ENCODE results near the gene PHLDA2.
"Not testable (repeated sequence)": the region's sequence is repeated elsewhere in the genome, so short reads cannot be mapped to it uniquely, and the experiment has no call there.

The PHLDA2 gene

GRCh38 chr11:2945031-2945756 is 16.0 kb upstream of the PHLDA2 start:
- DNase-seq (ENCODE audit: low read depth in 2 of 2) = no peak

DNA sequence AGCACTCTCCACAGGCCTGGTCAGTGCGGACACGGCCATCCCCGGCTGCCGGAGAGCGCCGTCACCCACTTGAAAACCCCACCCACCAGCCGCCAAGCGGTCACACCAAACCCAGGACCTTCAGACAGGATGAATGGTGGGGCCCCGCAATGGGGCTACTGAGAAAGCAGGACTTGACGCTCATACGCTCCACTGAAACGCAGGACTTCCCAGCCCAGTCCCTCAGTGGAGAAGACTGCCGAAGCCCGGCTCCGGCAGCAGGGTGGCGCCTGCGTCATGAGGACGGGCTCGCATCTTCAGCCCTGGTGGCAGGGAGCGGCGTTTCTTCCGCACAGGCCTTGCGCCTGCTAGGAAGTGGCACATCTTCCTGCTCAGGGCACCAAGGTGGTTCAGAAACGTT is 15.3 kb upstream of the PHLDA2 start:
- DNase-seq (ENCODE audit: low read depth in 2 of 2) = no peak

- no peak for DNase-seq (ENCODE audit: low read depth in 2 of 2)
Observed at GRCh38 chr11:2943711-2944118, 14.5 kb upstream of the PHLDA2 start.

- no peak for DNase-seq (ENCODE audit: low read depth in 2 of 2)
Observed at GRCh38 chr11:2942872-2943710, 13.9 kb upstream of the PHLDA2 start.

- no peak for DNase-seq (ENCODE audit: low read depth in 2 of 2)
Observed at GRCh38 chr11:2942447-2942846, 13.2 kb upstream of the PHLDA2 start.

DNA sequence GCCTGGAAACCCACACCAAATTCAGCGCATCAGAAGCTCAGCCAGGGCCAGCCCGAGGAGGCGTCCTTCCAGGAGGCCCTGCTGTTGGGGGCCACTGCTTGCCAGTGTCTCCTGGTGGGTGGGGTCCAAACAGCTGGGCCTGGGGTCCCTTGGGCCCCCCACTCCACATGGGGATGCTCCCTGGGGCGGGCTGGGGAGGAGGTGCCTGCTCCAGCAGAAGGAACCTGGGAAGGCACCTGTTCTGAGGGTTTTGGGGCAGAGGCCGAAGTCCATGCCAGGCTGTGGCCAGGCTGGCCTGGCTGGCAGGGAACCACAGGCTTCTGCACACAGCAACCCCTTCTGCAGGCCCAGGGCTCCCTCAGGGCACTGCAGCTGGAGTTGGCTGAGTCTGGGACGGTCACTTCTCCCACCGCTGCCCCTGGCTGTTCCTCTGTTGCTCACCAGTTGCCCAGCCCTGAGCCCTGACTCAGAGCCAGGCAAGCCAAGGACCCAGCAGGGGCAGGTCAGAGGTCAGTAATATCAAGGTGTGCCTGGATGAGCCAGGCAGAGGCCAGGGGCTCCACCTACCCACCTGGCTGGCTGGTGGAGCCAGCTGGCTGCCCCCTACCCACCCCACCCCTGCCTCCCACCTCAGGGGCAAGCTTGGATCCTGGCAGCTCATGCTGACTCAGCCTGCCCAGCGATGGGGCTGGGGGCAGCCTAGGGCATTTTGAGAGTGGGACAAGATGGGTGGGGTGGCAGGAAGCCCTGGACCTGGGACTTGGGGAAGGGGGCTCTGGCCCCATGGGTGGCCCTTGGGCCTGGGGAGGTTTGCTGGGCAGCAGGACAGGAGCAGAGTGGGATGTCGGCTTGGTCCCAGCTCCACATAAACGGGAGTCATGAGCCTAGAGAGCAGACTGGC is 12.0 kb upstream of the PHLDA2 start:
- no peak for DNase-seq (ENCODE audit: low read depth in 2 of 2)

DNA sequence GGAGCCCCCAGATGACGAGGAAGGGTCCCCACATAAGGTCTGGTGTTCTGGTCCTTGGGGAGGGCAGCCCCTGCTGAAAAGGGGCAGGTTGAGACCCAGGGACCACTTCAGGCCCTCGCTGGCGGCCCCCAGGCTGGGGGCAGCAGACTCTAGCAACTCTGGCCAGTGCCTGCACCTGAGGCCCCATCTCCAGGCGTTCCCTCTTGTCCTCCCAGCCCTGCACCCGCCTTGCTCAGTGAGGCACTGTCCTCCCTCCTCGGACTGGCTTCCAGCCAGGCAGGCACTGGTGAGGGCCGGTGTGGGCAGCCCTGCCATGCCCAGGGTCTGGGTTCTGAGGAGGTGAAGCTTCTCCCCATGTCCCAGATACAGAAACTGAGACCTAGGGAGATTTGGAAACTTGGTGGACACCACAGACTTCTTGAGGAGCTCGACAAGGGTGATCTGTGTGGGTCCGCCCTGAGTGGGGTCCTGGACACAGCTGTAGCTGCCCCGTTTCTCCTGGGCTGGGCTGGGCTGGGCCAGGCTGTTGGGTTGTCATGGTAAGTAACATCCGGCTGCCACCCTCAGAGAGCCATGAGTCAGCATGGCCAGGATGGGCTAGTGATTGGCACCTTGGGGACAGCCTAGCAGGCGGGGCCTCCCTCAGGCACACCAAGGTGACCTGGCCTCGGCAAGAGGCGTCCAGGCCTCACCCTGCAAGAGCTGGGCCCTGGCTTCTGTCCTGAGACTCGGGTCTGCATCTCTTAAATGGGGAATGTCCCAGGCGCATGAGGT is 11.1 kb upstream of the PHLDA2 start:
- no peak for DNase-seq (ENCODE audit: low read depth in 2 of 2)

- DNase-seq (ENCODE audit: low read depth in 2 of 2) = not testable (repeated sequence)
Observed at GRCh38 chr11:2938458-2939418, 9.5 kb upstream of the PHLDA2 start.

GRCh38 chr11:2937641-2938457 is 8.6 kb upstream of the PHLDA2 start:
- not testable (repeated sequence) for DNase-seq (ENCODE audit: low read depth in 2 of 2)

- no peak for DNase-seq (ENCODE audit: low read depth in 2 of 2)
Observed at GRCh38 chr11:2934611-2935239, 5.5 kb upstream of the PHLDA2 start.

DNA sequence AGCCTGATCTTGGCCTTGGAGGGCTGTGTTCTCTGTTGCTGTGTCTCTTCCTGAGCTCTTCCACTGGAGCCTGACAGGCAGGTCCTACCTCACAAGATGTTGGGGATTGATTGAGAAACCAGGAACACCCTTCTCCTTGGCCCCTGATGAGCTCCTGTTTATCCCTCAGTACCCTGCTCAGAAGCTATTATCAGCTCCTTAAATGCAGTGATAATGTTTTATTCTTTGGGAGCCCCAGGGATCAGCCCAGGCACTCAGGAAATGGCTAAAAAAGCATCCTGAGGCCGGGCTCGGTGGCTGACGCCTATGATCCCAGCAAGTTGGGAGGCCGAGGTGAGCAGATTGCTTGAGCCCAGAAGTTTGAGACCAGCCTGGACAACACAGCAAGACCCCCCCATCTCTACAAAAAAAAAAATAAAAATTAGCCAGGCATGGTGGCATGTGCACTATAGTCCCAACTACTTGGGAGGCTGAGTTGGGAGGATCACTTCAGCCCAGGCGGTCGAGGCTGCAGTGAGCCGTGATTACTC is 4.9 kb upstream of the PHLDA2 start:
- no peak for DNase-seq (ENCODE audit: low read depth in 2 of 2)

- no peak for DNase-seq (ENCODE audit: low read depth in 2 of 2)
Observed at GRCh38 chr11:2933375-2934020, 4.3 kb upstream of the PHLDA2 start.

- no peak for DNase-seq (ENCODE audit: low read depth in 2 of 2)
Observed at GRCh38 chr11:2932850-2933251, 3.6 kb upstream of the PHLDA2 start.

GRCh38 chr11:2931771-2932738 is 2.8 kb upstream of the PHLDA2 start:
- no peak for DNase-seq (ENCODE audit: low read depth in 2 of 2)

GRCh38 chr11:2931420-2931746 is 2.2 kb upstream of the PHLDA2 start:
- DNase-seq (ENCODE audit: low read depth in 2 of 2) = no peak

- no peak for DNase-seq (ENCODE audit: low read depth in 2 of 2)
Observed at GRCh38 chr11:2930704-2931419, 1.6 kb upstream of the PHLDA2 start.

All from stimulated activated CD8-positive, alpha-beta memory T cell treated with anti-CD3 and anti-CD28 coated beads, Interleukin-15, amount 100 ng/mL, for 4 hours (primary cell).